ENCODE measurements around the gene RNF212.

RNF212 gene

DNA sequence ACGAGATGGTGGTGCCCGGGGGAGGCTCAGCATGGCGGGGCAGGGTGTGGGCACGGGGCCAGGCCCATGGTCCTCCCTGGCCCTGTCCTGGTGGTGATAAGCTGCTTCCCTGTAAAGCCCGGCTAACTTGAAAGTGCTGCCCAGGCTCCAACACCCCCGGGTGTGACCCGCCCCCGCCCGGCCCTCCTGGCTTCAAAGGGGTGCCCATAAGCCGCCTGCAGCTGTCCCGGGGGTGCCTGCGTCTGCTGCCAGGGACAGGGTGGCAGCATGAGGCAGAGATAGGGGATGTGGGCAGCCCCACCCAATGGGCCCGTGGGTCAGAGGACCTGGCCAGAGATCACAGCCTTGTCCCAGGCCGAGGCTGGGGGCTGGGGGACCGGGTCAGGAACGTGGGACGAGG lies 83.8 kb downstream of the RNF212 start:
- TF ChIP-seq, protein P1, sequence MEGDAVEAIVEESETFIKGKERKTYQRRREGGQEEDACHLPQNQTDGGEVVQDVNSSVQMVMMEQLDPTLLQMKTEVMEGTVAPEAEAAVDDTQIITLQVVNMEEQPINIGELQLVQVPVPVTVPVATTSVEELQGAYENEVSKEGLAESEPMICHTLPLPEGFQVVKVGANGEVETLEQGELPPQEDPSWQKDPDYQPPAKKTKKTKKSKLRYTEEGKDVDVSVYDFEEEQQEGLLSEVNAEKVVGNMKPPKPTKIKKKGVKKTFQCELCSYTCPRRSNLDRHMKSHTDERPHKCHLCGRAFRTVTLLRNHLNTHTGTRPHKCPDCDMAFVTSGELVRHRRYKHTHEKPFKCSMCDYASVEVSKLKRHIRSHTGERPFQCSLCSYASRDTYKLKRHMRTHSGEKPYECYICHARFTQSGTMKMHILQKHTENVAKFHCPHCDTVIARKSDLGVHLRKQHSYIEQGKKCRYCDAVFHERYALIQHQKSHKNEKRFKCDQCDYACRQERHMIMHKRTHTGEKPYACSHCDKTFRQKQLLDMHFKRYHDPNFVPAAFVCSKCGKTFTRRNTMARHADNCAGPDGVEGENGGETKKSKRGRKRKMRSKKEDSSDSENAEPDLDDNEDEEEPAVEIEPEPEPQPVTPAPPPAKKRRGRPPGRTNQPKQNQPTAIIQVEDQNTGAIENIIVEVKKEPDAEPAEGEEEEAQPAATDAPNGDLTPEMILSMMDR (conservative IDR thresholded peaks at IDR 0.05): no peak

DNA sequence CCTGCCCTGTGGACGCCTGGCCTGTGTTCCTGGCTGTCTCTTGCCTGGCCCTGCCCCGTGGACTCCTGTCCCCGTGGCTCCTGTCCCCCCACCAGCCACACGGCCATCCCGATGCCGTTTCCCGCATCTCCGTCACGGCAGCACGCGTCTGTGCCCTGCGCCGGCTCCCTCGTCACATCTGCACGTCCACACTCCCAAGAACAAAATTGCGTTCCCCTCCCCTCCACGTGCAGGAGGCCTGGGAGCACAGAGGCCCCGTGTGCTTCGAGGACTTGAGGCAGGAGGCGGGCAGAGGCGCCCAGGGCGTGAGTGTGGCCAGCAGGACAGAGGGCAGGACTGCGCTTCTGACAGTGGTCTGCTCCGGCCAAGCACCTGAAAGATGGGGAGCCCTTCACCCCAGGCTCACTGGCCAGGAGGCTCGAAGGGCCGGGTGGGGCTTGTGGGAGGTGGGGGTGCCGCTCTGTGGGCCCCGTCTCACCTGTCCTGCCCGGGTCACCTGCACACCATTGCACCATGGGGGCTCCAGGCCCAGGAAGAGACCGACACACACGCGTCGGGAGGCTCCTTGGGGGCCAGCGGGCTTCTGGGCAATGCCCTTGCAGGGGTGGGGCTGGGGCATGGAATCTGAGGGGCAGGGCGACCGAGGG lies 84.7 kb downstream of the RNF212 start:
- peak overlapping the region; percentile 20; the same call in 1 of the 2 replicates for H3K27ac ChIP-seq
- TF ChIP-seq, protein P1 (conservative IDR thresholded peaks at IDR 0.05): no peak

More for the DNA sequence above, 83.8 kb downstream of the RNF212 start:
- peak overlapping the region; percentile 16; the same call in 1 of the 2 replicates for H3K27ac ChIP-seq

DNA sequence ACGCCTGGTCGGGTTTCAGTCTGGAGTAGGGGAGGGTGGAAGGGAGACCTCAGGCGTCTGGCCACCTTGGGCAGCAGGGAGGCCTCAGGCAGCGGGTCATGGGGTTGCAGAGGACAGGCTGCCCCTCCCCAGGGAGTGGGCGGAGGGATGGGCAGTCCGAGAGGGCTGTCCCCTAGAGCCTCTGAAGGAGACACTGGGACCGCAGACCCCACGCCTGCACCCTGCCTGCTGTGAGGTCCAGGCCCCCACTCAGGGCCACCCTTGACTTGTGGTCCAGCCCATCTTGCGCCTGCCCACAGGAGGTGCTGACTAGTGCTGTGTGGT lies 85.5 kb downstream of the RNF212 start:
- TF ChIP-seq, protein P1 (conservative IDR thresholded peaks at IDR 0.05): no peak

DNA sequence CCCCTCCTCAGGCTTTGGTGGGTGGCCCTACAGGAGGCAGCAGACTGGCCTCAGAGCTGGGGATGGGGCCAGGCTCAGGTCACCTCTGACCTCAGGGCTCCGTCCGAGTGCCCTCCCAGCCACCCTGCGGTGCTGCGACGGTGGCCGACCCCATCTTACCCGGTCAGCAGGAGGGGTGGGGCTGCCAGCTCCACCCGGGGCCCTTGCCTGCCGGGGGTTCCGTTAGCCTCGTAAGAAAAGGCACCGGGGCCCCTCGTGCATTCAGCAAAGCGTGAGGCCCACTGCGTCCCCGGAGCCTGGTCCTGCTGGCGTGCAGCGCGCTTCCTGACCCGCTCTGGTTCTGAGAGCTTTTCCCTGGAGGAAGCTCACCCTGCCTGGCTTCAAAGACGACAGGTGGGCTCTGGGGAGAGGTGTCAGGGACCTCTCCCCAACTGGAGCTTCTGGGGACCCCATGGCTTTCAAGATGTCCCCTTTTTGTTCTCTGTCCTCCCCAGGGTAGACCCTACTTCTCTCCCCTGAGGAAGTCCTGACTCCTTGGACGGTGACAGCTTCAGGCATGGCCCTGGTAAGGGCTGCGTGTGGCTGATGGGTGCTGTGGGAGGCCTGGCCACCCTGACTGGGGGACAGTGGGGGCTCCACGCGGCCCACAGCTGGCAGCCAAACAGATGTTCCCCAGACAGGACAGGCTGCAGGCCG lies 86.0 kb downstream of the RNF212 start:
- peak overlapping the region; percentile 20; the same call in 1 of the 2 replicates for H3K27ac ChIP-seq
- TF ChIP-seq, protein P1 (conservative IDR thresholded peaks at IDR 0.05): no peak

More for the DNA sequence above, 85.5 kb downstream of the RNF212 start:
- peak overlapping the region; percentile 20; the same call in 1 of the 2 replicates for H3K27ac ChIP-seq

DNA sequence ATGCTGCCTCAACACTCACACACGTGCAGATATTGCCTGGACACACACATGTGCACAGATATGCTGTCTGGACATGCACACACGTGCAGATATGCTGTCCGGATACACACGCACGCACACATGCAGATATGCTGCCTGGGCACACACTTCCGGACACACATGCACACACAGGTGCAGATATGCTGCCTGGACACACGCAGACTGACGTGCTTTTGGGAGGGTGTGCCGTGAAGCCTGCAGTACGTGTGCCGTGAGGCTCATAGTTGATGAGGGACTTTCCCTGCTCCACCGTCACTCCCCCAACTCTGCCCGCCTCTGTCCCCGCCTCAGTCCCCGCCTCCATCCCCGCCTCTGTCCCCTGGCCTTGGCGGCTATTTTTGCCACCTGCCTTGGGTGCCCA lies 87.2 kb downstream of the RNF212 start:
- H3K27ac ChIP-seq: no peak overlapping the region; the same call in 1 of the 2 replicates

DNA sequence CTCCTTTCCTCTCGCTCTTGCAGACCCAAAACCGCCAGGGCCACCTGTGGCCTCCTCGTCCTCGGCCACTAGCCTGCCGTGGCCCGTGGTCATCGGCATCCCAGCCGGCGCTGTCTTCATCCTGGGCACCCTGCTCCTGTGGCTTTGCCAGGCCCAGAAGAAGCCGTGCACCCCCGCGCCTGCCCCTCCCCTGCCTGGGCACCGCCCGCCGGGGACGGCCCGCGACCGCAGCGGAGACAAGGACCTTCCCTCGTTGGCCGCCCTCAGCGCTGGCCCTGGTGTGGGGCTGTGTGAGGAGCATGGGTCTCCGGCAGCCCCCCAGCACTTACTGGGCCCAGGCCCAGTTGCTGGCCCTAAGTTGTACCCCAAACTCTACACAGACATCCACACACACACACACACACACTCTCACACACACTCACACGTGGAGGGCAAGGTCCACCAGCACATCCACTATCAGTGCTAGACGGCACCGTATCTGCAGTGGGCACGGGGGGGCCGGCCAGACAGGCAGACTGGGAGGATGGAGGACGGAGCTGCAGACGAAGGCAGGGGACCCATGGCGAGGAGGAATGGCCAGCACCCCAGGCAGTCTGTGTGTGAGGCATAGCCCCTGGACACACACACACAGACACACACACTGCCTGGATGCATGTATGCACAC lies 88.3 kb downstream of the RNF212 start:
- no peak overlapping the region; the same call in 1 of the 2 replicates for H3K27ac ChIP-seq
- TF ChIP-seq, protein P1 (conservative IDR thresholded peaks at IDR 0.05): no peak

More for the DNA sequence above, 87.2 kb downstream of the RNF212 start:
- TF ChIP-seq, protein P1 (conservative IDR thresholded peaks at IDR 0.05): no peak

Data from VCaP (cell line).